Endothelial cell of umbilical vein (primary cell): ENCODE measurements around the gene SYCE1. TPM values are rescaled to one million over a fixed set of nuclear protein-coding genes. Genes with fewer than 3 reads are reported as not detected.

Experiments used
- BruUV-seq: library from RNA; stranded (reverse); fragments of 400-500 nt; replicated peaks from 2 replicates; lab custom pipeline; 2021; lab: Mats Ljungman, UMichigan
- CTCF ChIA-PET: fragments of 300-600, 350-600 bp; sonication (Branson Sonifier 250); formaldehyde crosslinking; loops from one replicate; lab custom pipeline; 2021; ENCODE audit warnings: antibody characterized with exemption, inconsistent platforms; lab: Charles Lee
- POLR2A ChIA-PET: fragments of 300-600, 350-600 bp; sonication (Branson Sonifier 250); formaldehyde crosslinking; loops from one replicate; lab custom pipeline; 2021; ENCODE audit warnings: antibody characterized with exemption, inconsistent platforms; lab: Charles Lee
- DNase-seq: peaks from one replicate; pipeline ENCODE4 v3.0.0-alpha.2; 2011; ENCODE audit warnings: low read depth, low spot score
- FAIRE-seq: peaks from 2 replicates; lab custom pipeline; 2011; peaks lifted over from hg19 to GRCh38; lab: Jason Lieb, UNC
- H2AFZ ChIP-seq: 2 replicates; pipeline ENCODE4 v1.6.0; 2012; ENCODE audit warnings: low read depth, low read length, control low read depth, inconsistent platforms
- H3K27ac ChIP-seq: 2 replicates; pipeline ENCODE4 v1.5.1; 2011; ENCODE audit warnings: low read depth, mild to moderate bottlenecking, control low read depth, low read length, moderate library complexity; ENCODE audit not compliant: insufficient read depth
- H3K27me3 ChIP-seq, 2 experiments: 2 replicates each; pipeline versions ENCODE4 v1.6.0 to v1.6.1; 2011; ENCODE audit warnings: low read length in 2 of 2, mixed read lengths in 1 of 2; ENCODE audit not compliant: control insufficient read depth in 2 of 2, insufficient read depth in 2 of 2
- H3K36me3 ChIP-seq, 2 experiments: 2 replicates in 1 of 2; 3 replicates in 1 of 2; pipeline ENCODE4 v1.5.1; 2011; ENCODE audit warnings: low read length in 2 of 2, mild to moderate bottlenecking in 1 of 2, moderate library complexity in 1 of 2; ENCODE audit not compliant: control insufficient read depth in 2 of 2, insufficient read depth in 2 of 2; ENCODE audit errors: extremely low read depth in 1 of 2
- H3K4me1 ChIP-seq: 3 replicates; pipeline ENCODE4 v1.5.1; 2011; ENCODE audit warnings: mild to moderate bottlenecking, low read length; ENCODE audit not compliant: control insufficient read depth, insufficient read depth; ENCODE audit errors: extremely low read depth
- H3K4me2 ChIP-seq: 2 replicates; pipeline ENCODE4 v1.6.1; 2011; ENCODE audit warnings: low read length, control low read depth, mixed read lengths; ENCODE audit not compliant: insufficient read depth
- H3K4me3 ChIP-seq, 3 experiments: fragments of 200-600 bp in 1 of 3; sonication (generic), shearing (Covaris generic) in 1 of 3; replicated peaks in 1 of 3; 2 replicates each; pipeline ENCODE4 v1.5.1; 2011 to 2016; ENCODE audit warnings: control low read depth in 3 of 3, low read length in 3 of 3, mild to moderate bottlenecking in 2 of 3, inconsistent platforms in 1 of 3, low read depth in 1 of 3, moderate library complexity in 1 of 3; ENCODE audit not compliant: insufficient read depth in 1 of 3
- H3K79me2 ChIP-seq: 2 replicates; pipeline ENCODE4 v1.6.0; 2012; ENCODE audit warnings: low read length, inconsistent platforms; ENCODE audit not compliant: control insufficient read depth, insufficient read depth
- H3K9ac ChIP-seq: replicated peaks from 2 replicates; pipeline ENCODE3; 2011; ENCODE audit warnings: low read length, control low read depth; ENCODE audit not compliant: insufficient read depth; ENCODE audit errors: extremely low read depth
- H3K9me1 ChIP-seq: replicated peaks from 3 replicates; pipeline ENCODE4 v1.6.0; 2011; ENCODE audit warnings: mild to moderate bottlenecking, low read length; ENCODE audit not compliant: control insufficient read depth, insufficient read depth; ENCODE audit errors: extremely low read depth
- H3K9me3 ChIP-seq: replicated peaks from 2 replicates; pipeline ENCODE4 v1.5.1; 2012; ENCODE audit warnings: low read length, inconsistent platforms; ENCODE audit not compliant: control insufficient read depth, insufficient read depth
- H4K20me1 ChIP-seq: replicated peaks from 2 replicates; pipeline ENCODE3; 2011; ENCODE audit warnings: mild to moderate bottlenecking, low read length; ENCODE audit not compliant: control insufficient read depth, insufficient read depth; ENCODE audit errors: extremely low read depth
- EZH2 ChIP-seq: IDR thresholded peaks from 2 replicates; pipeline ENCODE4 v1.6.1; 2012; ENCODE audit warnings: borderline replicate concordance, low read depth, mild to moderate bottlenecking, moderate library complexity, low read length, inconsistent platforms; ENCODE audit not compliant: severe bottlenecking
- FOS ChIP-seq: IDR thresholded peaks from 2 replicates; pipeline ENCODE4 v1.6.1; 2011; ENCODE audit warnings: mild to moderate bottlenecking, low read length, moderate library complexity, borderline replicate concordance; ENCODE audit not compliant: insufficient read depth
- GATA2 ChIP-seq: IDR thresholded peaks from 2 replicates; pipeline ENCODE4 v1.7.0; 2011; ENCODE audit warnings: low read depth, mild to moderate bottlenecking, moderate library complexity, mixed read lengths, low read length; ENCODE audit not compliant: insufficient read length, insufficient read depth
- JUN ChIP-seq: IDR thresholded peaks from 2 replicates; pipeline ENCODE4 v1.6.1; 2011; ENCODE audit warnings: borderline replicate concordance, low read depth; ENCODE audit not compliant: insufficient read length, insufficient read depth
- MYC ChIP-seq: IDR thresholded peaks from one replicate; pipeline ENCODE4 v1.6.1; 2011; ENCODE audit warnings: mild to moderate bottlenecking, low read depth, low read length
- POLR2A ChIP-seq: IDR thresholded peaks from 2 replicates; pipeline ENCODE4 v1.6.1; 2012; ENCODE audit warnings: low read depth, mild to moderate bottlenecking, control low read depth, low read length
- POLR2AphosphoS5 ChIP-seq: IDR thresholded peaks from 2 replicates; pipeline ENCODE4 v1.6.1; 2012; ENCODE audit warnings: low read depth, mild to moderate bottlenecking, control low read depth, low read length, moderate library complexity; ENCODE audit not compliant: insufficient read depth
- dilution Hi-C: fragments of 300-500 bp; cut with MboI; formaldehyde crosslinking; loops from one replicate; pipeline ENCODE4 v1.15.0; 2019; ENCODE audit warnings: low sequenced_read_pairs; ENCODE audit not compliant: extremely low pct_ligation_motif_present
- intact Hi-C: fragments of 100-400 bp; cut with micrococcal nuclease; formaldehyde crosslinking; loops from one replicate; pipeline ENCODE4 v1.10.0; 2022
- polyA plus RNA-seq, 4 experiments: library from polyadenylated mRNA; depleted of rRNA in 3 of 4; stranded (reverse) in 3 of 4; unstranded in 1 of 4; fragments of >200 nt; gene quantifications; 2 replicates each; pipeline versions ENCODE4 v1.2.1 to v1.2.3, GENCODE V29; 2011 to 2012; ENCODE audit warnings: missing spikeins in 1 of 4
- total RNA-seq: library from RNA; stranded (reverse); gene quantifications from 2 replicates; pipeline ENCODE4 v1.2.3, GENCODE V29; 2021
- TF ChIP-seq, protein P1 (sequence below): IDR thresholded peaks from 2 replicates; pipeline ENCODE4 v1.6.1; 2011; ENCODE audit not compliant: insufficient read depth, insufficient read length
- TF ChIP-seq, protein P2 (sequence below), 2 donors: IDR thresholded peaks; 1 replicate in 1 of 2; 2 replicates in 1 of 2; pipeline ENCODE4 v1.5.1; 2011; ENCODE audit warnings: low read length in 2 of 2, mild to moderate bottlenecking in 2 of 2, moderate library complexity in 2 of 2, control low read depth in 1 of 2, inconsistent platforms in 1 of 2, low read depth in 1 of 2; ENCODE audit not compliant: insufficient read depth in 1 of 2; ENCODE audit errors: extremely low read depth in 1 of 2

SYCE1 gene
- total and polyA plus RNA-seq, 2 donors (not counting 3 experiments of a cell fraction or from before 2014, with no cell fraction given): not detected

GRCh38 chr10:133532871-133533270 lies 32.5 kb downstream of the SYCE1 start:
- H3K4me2 ChIP-seq: no peak overlapping the region
- DNase-seq (no peak), FAIRE-seq (no peak)
- intact Hi-C loops: no loop called here
- BruUV-seq: no TSS peak
- H3K27ac ChIP-seq: no peak overlapping the region
- no peaks in the 10 kb centered on the region for H3K9me1 ChIP-seq
- TF ChIP-seq, protein P1, sequence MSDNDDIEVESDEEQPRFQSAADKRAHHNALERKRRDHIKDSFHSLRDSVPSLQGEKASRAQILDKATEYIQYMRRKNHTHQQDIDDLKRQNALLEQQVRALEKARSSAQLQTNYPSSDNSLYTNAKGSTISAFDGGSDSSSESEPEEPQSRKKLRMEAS: no peak
- no peak for TF ChIP-seq POLR2A
- TF ChIP-seq, protein P2, sequence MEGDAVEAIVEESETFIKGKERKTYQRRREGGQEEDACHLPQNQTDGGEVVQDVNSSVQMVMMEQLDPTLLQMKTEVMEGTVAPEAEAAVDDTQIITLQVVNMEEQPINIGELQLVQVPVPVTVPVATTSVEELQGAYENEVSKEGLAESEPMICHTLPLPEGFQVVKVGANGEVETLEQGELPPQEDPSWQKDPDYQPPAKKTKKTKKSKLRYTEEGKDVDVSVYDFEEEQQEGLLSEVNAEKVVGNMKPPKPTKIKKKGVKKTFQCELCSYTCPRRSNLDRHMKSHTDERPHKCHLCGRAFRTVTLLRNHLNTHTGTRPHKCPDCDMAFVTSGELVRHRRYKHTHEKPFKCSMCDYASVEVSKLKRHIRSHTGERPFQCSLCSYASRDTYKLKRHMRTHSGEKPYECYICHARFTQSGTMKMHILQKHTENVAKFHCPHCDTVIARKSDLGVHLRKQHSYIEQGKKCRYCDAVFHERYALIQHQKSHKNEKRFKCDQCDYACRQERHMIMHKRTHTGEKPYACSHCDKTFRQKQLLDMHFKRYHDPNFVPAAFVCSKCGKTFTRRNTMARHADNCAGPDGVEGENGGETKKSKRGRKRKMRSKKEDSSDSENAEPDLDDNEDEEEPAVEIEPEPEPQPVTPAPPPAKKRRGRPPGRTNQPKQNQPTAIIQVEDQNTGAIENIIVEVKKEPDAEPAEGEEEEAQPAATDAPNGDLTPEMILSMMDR (IDR thresholded peaks at IDR 0.05; ENCODE audit: extremely low read depth in 1 of 2, insufficient read depth in 1 of 2, low read depth in 1 of 2, low read length in 2 of 2): no peak
- TF ChIP-seq FOS: no peak
- TF ChIP-seq MYC: no peak
- no peak for TF ChIP-seq POLR2AphosphoS5
- no peak for TF ChIP-seq GATA2
- TF ChIP-seq EZH2: no peak
- TF ChIP-seq JUN: no peak
- no peak overlapping the region for H3K4me3 ChIP-seq
- H3K27me3 ChIP-seq: peaks cover 11% of the 10 kb centered on the region in 2 experiments
- no peak overlapping the region for H3K9ac ChIP-seq
- dilution Hi-C loops: no loop called here
- H3K4me1 ChIP-seq: no peaks in the 10 kb centered on the region
- no peak overlapping the region for H2AFZ ChIP-seq
- ChIA-PET CTCF (no interaction called here), POLR2A (no interaction called here)
- no peaks in the 10 kb centered on the region for H4K20me1 ChIP-seq
- no peaks in the 10 kb centered on the region for H3K36me3 ChIP-seq
- no peaks in the 10 kb centered on the region for H3K79me2 ChIP-seq
- peaks cover 2% of the 10 kb centered on the region for H3K9me3 ChIP-seq
